Liver (tissue), 2 donors: Measurements from ENCODE around the gene KDM3A.

Experiments used
- CTCF ChIP-seq: fragments of 150-350 bp; IDR thresholded peaks from 2 replicates; pipeline ENCODE4 v1.5.1; 2017; ENCODE audit warnings: improper control_type of control experiment, low read depth, low read length; ENCODE audit not compliant: missing input control
- MAX ChIP-seq: IDR thresholded peaks from 2 replicates; pipeline ENCODE4 v1.6.1; 2016; ENCODE audit warnings: antibody characterized with exemption
- donor health status: healthy.

GRCh38 chr2:86441882-86442641 is 891 bp downstream of the KDM3A start:
- TF ChIP-seq CTCF (peak; percentile 9), MAX (no peak)
